Neural cell (in vitro differentiated cells): ENCODE data around the gene ZRANB1. TPM values are rescaled to one million over a fixed set of nuclear protein-coding genes. Genes with fewer than 3 reads are reported as not detected.

Source experiments
- H2AFZ ChIP-seq: fragments of 200-600, 300-800 bp; sonication (generic), shearing (Covaris generic); 2 replicates; pipeline ENCODE4 v1.6.0; 2014; ENCODE audit warnings: low read depth, mild to moderate bottlenecking, antibody characterized with exemption, low read length, moderate library complexity
- H3F3A ChIP-seq: fragments of 200-600 bp; shearing (Covaris generic); 2 replicates; pipeline ENCODE4 v1.6.1; 2016; ENCODE audit warnings: mild to moderate bottlenecking, moderate library complexity, mixed read lengths, antibody characterized with exemption, low read length; ENCODE audit not compliant: insufficient read depth, poor library complexity, severe bottlenecking
- H3K27ac ChIP-seq: fragments of 200-600, 300-800 bp; sonication (generic), shearing (Covaris generic); 2 replicates; pipeline ENCODE4 v1.5.1; 2014; ENCODE audit warnings: mild to moderate bottlenecking, low read length, moderate library complexity
- H3K27me3 ChIP-seq: fragments of 300-800, 200-600 bp; sonication (generic), shearing (Covaris generic); 2 replicates; pipeline ENCODE4 v1.6.0; 2014; ENCODE audit warnings: mild to moderate bottlenecking, low read depth, low read length, moderate library complexity; ENCODE audit not compliant: insufficient read depth
- H3K36me3 ChIP-seq: fragments of 300-800, 200-600 bp; sonication (generic), shearing (Covaris generic); 2 replicates; pipeline ENCODE4 v1.5.1; 2014; ENCODE audit warnings: mild to moderate bottlenecking, antibody characterized with exemption, low read length, moderate library complexity; ENCODE audit not compliant: insufficient read depth
- H3K4me2 ChIP-seq: fragments of 300-800, 200-600 bp; sonication (generic), shearing (Covaris generic); 2 replicates; pipeline ENCODE4 v1.6.0; 2014; ENCODE audit warnings: mild to moderate bottlenecking, low read length
- H3K4me3 ChIP-seq: fragments of 300-800, 200-600 bp; sonication (generic), shearing (Covaris generic); 2 replicates; pipeline ENCODE4 v1.5.1; 2014; ENCODE audit warnings: mild to moderate bottlenecking, low read length, moderate library complexity
- H3K79me2 ChIP-seq: fragments of 200-600 bp; shearing (Covaris generic); replicated peaks from 2 replicates; pipeline ENCODE4 v1.6.0; 2014; ENCODE audit warnings: mild to moderate bottlenecking, low read length, moderate library complexity; ENCODE audit not compliant: insufficient read depth
- H3K9ac ChIP-seq: fragments of 300-800, 200-600 bp; sonication (generic), shearing (Covaris generic); 2 replicates; pipeline ENCODE4 v1.6.1; 2016; ENCODE audit warnings: mild to moderate bottlenecking, low read length, mixed read lengths
- H3K9me2 ChIP-seq: fragments of 200-600 bp; shearing (Covaris generic); 2 replicates; pipeline ENCODE4 v1.6.1; 2016; ENCODE audit warnings: mild to moderate bottlenecking, low read length, mixed read lengths; ENCODE audit not compliant: insufficient read depth
- H3K9me3 ChIP-seq: fragments of 200-600, 300-800 bp; sonication (generic), shearing (Covaris generic); 2 replicates; pipeline ENCODE4 v1.6.1; 2016; ENCODE audit warnings: mild to moderate bottlenecking, mixed run types, low read length, moderate library complexity, mixed read lengths
- H4K20me1 ChIP-seq: fragments of 200-600 bp; shearing (Covaris generic); 2 replicates; pipeline ENCODE4 v1.6.1; 2016; ENCODE audit warnings: mild to moderate bottlenecking, mixed run types; ENCODE audit not compliant: insufficient read depth
- CTCF ChIP-seq: fragments of 450-650 bp; IDR thresholded peaks from 2 replicates; pipeline ENCODE4 v1.5.1; 2014; ENCODE audit warnings: antibody characterized with exemption, mild to moderate bottlenecking, moderate library complexity; ENCODE audit not compliant: poor library complexity, severe bottlenecking
- EP300 ChIP-seq: fragments of 450-650 bp; conservative IDR thresholded peaks from 2 replicates; pipeline ENCODE4 v1.6.1; 2014; ENCODE audit warnings: antibody characterized with exemption, mild to moderate bottlenecking, moderate library complexity; ENCODE audit not compliant: poor library complexity, severe bottlenecking
- EZH2 ChIP-seq: fragments of 200-600, 300-800 bp; shearing (Covaris generic), sonication (generic); IDR thresholded peaks from 2 replicates; pipeline ENCODE4 v1.6.1; 2014; ENCODE audit warnings: antibody characterized with exemption, low read length, borderline replicate concordance, mild to moderate bottlenecking; ENCODE audit not compliant: insufficient read depth, poor library complexity, severe bottlenecking
- MXI1 ChIP-seq: fragments of 450-650 bp; conservative IDR thresholded peaks from 2 replicates; pipeline ENCODE4 v1.6.1; 2014; ENCODE audit warnings: antibody characterized with exemption, mild to moderate bottlenecking; ENCODE audit not compliant: poor library complexity, severe bottlenecking
- POLR2AphosphoS5 ChIP-seq: IDR thresholded peaks from 2 replicates; pipeline ENCODE4 v1.6.1; 2012
- RAD21 ChIP-seq: fragments of 450-650 bp; conservative IDR thresholded peaks from 2 replicates; pipeline ENCODE4 v1.6.1; 2014; ENCODE audit warnings: antibody characterized with exemption, mild to moderate bottlenecking, moderate library complexity
- REST ChIP-seq: IDR thresholded peaks from 2 replicates; pipeline ENCODE4 v1.6.1; 2012; ENCODE audit warnings: borderline replicate concordance
- SMC3 ChIP-seq: fragments of 450-650 bp; conservative IDR thresholded peaks from 2 replicates; pipeline ENCODE4 v1.6.1; 2014; ENCODE audit warnings: antibody characterized with exemption, mild to moderate bottlenecking, moderate library complexity; ENCODE audit not compliant: poor library complexity
- TAF1 ChIP-seq: IDR thresholded peaks from 2 replicates; pipeline ENCODE4 v1.6.1; 2012; ENCODE audit warnings: low read depth
- polyA plus RNA-seq: library from polyadenylated mRNA; depleted of rRNA; stranded (reverse); fragments of >200 nt; gene quantifications from 2 replicates; pipeline ENCODE4 v1.2.3, GENCODE V29; 2014

ZRANB1 gene
- polyA plus RNA-seq, 1 donor from 2014 or later = 47.7 TPM

GRCh38 chr10:125001313-125002046 lies 59.6 kb downstream of the ZRANB1 start:
- no peaks in the 10 kb centered on the region for H3K27me3 ChIP-seq
- H3K4me3 ChIP-seq = no peak overlapping the region
- H3K9me2 ChIP-seq = no peaks in the 10 kb centered on the region
- no peak overlapping the region for H3K9ac ChIP-seq
- H3K27ac ChIP-seq = no peak overlapping the region
- H3K4me2 ChIP-seq = no peak overlapping the region
- H4K20me1 ChIP-seq = no peaks in the 10 kb centered on the region
- TF ChIP-seq REST (no peak), POLR2AphosphoS5 (no peak), SMC3 (no peak), RAD21 (no peak), EZH2 (no peak), TAF1 (no peak), EP300 (no peak)
- no peaks in the 10 kb centered on the region for H3F3A ChIP-seq
- no peaks in the 10 kb centered on the region for H3K9me3 ChIP-seq
- H3K79me2 ChIP-seq = peaks cover 12% of the 10 kb centered on the region
- H2AFZ ChIP-seq = no peak overlapping the region
- no peaks in the 10 kb centered on the region for H3K36me3 ChIP-seq

- Histone ChIP-seq H3K4me2 (no peak overlapping the region), H3K9ac (no peak overlapping the region), H3F3A (no peaks in the 10 kb centered on the region), H3K9me3 (no peaks in the 10 kb centered on the region), H3K4me3 (no peak overlapping the region), H3K27me3 (no peaks in the 10 kb centered on the region), H3K9me2 (no peaks in the 10 kb centered on the region), H2AFZ (no peak overlapping the region), H3K79me2 (peaks cover 12% of the 10 kb centered on the region), H3K36me3 (no peaks in the 10 kb centered on the region), H3K27ac (no peak overlapping the region), H4K20me1 (no peaks in the 10 kb centered on the region)
- TF ChIP-seq EZH2 (no peak), TAF1 (no peak), POLR2AphosphoS5 (no peak), CTCF (no peak), REST (no peak), EP300 (no peak), SMC3 (no peak), MXI1 (no peak), RAD21 (no peak)
Observed at GRCh38 chr10:125002047-125002422, 60.1 kb downstream of the ZRANB1 start.
